Erythroblast (primary cell): Measurements from ENCODE around the gene SLC39A11.

ENCODE experiments used
- GATA1 ChIP-seq: IDR thresholded peaks from 2 replicates; pipeline ENCODE4 v1.6.1; 2011; ENCODE audit warnings: low read depth, mild to moderate bottlenecking, control low read depth, low read length, moderate library complexity
- POLR2A ChIP-seq: IDR thresholded peaks from 2 replicates; pipeline ENCODE4 v1.6.1; 2011; ENCODE audit warnings: mild to moderate bottlenecking, low read length

DNA sequence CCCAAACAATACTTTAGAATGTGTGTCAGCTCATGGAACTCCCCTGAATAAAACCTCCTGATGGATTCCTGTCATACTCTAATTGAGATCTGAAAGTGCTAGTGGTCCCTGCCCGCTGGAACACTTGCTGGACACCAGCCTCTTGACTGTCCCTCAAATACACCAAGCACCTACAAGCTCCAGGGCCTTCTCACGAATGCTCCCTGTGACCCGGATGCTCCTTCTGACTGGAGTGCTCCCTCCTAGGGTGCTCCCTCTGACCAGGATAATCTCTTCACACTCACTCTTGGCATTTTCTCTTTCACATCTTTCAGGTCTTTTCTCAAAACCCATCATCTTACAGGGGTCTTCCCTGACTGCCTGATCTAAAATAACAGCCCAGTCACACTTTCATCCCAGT, 205.9 kb downstream of the SLC39A11 start:
- TF ChIP-seq POLR2A = no peak
- no peak for TF ChIP-seq GATA1
